Suprapubic skin (tissue), 4 donors: ENCODE results near the gene HNRNPUL2.

ENCODE experiments used
- CTCF ChIP-seq, 2 donors: fragments of 200-600 bp in 1 of 2; fragments of 450-650 bp in 1 of 2; sonication (generic) in 1 of 2; IDR thresholded peaks; one replicate each; pipeline ENCODE4 v1.5.1; 2016 to 2019; ENCODE audit warnings: antibody characterized with exemption in 2 of 2, mild to moderate bottlenecking in 1 of 2, moderate library complexity in 1 of 2
- EP300 ChIP-seq: sonication (generic); formaldehyde crosslinking; IDR thresholded peaks from one replicate; pipeline ENCODE4 v1.6.1; 2017; ENCODE audit warnings: antibody characterized with exemption
- POLR2A ChIP-seq, 2 donors: fragments of 450-650 bp; IDR thresholded peaks; one replicate each; pipeline ENCODE4 v1.6.1; 2017; ENCODE audit warnings: antibody characterized with exemption in 2 of 2, mild to moderate bottlenecking in 2 of 2, moderate library complexity in 2 of 2
- POLR2AphosphoS5 ChIP-seq, 3 donors: sonication (generic); formaldehyde crosslinking; IDR thresholded peaks; one replicate each; pipeline ENCODE4 v1.6.1; 2017; ENCODE audit warnings: antibody characterized with exemption in 3 of 3

DNA sequence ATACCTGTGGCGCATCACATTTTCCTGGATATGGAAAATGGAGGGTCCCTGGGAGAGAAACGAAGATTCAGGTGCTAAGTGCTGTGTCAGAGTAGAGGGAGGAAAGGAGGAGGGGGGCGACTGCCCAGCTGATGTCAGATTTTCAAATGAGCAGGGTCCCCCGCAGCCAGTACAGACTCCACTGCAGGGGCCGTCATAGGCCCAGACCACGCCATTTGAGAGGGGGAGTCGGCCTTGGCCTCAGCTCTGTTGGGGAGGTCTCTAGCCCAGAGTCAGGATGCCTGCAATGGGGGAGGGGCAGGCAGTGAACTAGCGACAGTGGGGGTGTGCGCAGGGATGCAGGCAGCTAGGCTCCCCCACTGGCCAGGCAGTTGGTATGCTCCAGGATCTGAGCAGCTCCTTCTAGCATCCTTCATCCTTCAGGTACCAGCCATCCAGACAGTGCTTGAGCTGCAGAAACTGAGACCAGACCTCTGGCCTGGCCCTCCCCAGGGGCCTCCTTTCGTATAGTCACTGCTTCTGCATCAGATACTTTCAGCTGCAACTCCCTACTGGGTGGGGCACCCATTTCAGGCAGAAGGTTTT is 19.9 kb downstream of the HNRNPUL2 start, which contains the start of the genes BSCL2 and GNG3:
- no peak for TF ChIP-seq EP300
- no peak for TF ChIP-seq CTCF (IDR thresholded peaks at IDR 0.05)
- TF ChIP-seq POLR2AphosphoS5 (IDR thresholded peaks at IDR 0.05): no peak
- no peak for TF ChIP-seq POLR2A (IDR thresholded peaks at IDR 0.05)
